Cardiac muscle cell (in vitro differentiated cells and primary cell): ENCODE results near the gene NDUFAF3. TPM values are rescaled to one million over a fixed set of nuclear protein-coding genes. Genes with fewer than 3 reads are reported as not detected.
A peak's percentile ranks its signal among the peaks of the same experiment; 100 is the strongest.

Experiments
- DNase-seq, 2 donors: peaks; one replicate each; pipeline versions ENCODE4 v3.0.0 to v3.0.0-alpha.2; 2010 to 2017; ENCODE audit warnings: low read depth in 1 of 2, low spot score in 1 of 2
- H3K27ac ChIP-seq: fragments of 200-600 bp; sonication (generic); 2 replicates; pipeline ENCODE4 v1.5.1; 2016
- H3K27me3 ChIP-seq: fragments of 200-600 bp; sonication (generic); 2 replicates; pipeline ENCODE4 v1.6.0; 2016; ENCODE audit warnings: control low read depth
- H3K36me3 ChIP-seq: fragments of 200-600 bp; sonication (generic); 2 replicates; pipeline ENCODE4 v1.5.1; 2016; ENCODE audit warnings: control low read depth
- H3K4me1 ChIP-seq: fragments of 200-600 bp; sonication (generic); 2 replicates; pipeline ENCODE4 v1.8.1; 2017; ENCODE audit warnings: low read depth, mild to moderate bottlenecking, mixed run types
- H3K4me3 ChIP-seq: fragments of 200-600 bp; sonication (generic); 2 replicates; pipeline ENCODE4 v1.5.1; 2016; ENCODE audit warnings: mild to moderate bottlenecking
- H3K9me3 ChIP-seq: fragments of 200-600 bp; sonication (generic); 2 replicates; pipeline ENCODE4 v1.5.1; 2017; ENCODE audit warnings: low read depth, mild to moderate bottlenecking, control low read depth
- CTCF ChIP-seq: IDR thresholded peaks from 2 replicates; pipeline ENCODE4 v1.5.1; 2012; ENCODE audit warnings: low read depth, mild to moderate bottlenecking, low read length
- polyA plus RNA-seq: library from polyadenylated mRNA; unstranded; fragments of >200 nt; fragmentation: Nextera tagmentation; extraction: Ambion mirVana; gene quantifications from 2 replicates; pipeline ENCODE4 v1.2.1, GENCODE V29; 2016
- total RNA-seq: library from RNA; depleted of rRNA; stranded (reverse); fragments of >200 nt; gene quantifications from 2 replicates; pipeline ENCODE4 v1.2.3, GENCODE V29; 2016

The NDUFAF3 gene
- total and polyA plus RNA-seq, 2 experiments from 2014 or later, result 217 to 280 TPM

DNA sequence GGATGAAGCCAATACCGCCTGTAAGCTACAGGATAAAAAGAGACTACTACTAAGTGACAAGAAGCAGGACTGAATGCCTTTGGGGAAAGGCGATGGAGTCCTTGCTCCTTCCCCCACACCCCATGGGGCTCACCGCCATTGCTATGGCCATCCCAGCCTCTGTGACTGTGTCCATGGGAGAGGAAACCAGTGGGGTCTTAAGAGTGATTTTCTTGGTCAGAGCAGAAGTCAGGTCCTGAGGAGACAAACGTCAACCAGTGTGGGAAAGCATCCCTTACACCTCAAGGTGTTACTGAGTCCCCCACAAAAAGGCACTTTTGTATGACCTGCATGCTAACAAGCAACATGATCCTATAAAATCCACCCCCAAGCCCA lies 6.4 kb downstream of the NDUFAF3 start:
- H3K4me3 ChIP-seq, result peak overlapping the region; percentile 54
- H3K27ac ChIP-seq, result peak overlapping the region; percentile 73
- no peaks in the 10 kb centered on the region for H3K27me3 ChIP-seq
- H3K9me3 ChIP-seq, result no peaks in the 10 kb centered on the region
- no peak for TF ChIP-seq CTCF
- H3K4me1 ChIP-seq, result no peaks in the 10 kb centered on the region
- peaks cover 50% of the 10 kb centered on the region for H3K36me3 ChIP-seq
- no peak for DNase-seq

GRCh38 chr3:49028673-49029562 lies 7.0 kb downstream of the NDUFAF3 start, which contains the start of gene IMPDH2:
Gene IMPDH2 (minus strand): TSS chr3:49029398. CDS start chr3:49029350, 48 bp downstream.
- H3K4me3 ChIP-seq, result peak within 1 kb of the TSS; percentile 54
- H3K9me3 ChIP-seq, result no peaks in the 10 kb centered on the region
- H3K36me3 ChIP-seq, result peaks cover 51% of the 10 kb centered on the region
- H3K4me1 ChIP-seq, result no peaks in the 10 kb centered on the region
- no peak for TF ChIP-seq CTCF
- H3K27ac ChIP-seq, result peak within 1 kb of the TSS; percentile 73
- no peaks in the 10 kb centered on the region for H3K27me3 ChIP-seq
- peak; percentile 94 to 96 for DNase-seq

DNA sequence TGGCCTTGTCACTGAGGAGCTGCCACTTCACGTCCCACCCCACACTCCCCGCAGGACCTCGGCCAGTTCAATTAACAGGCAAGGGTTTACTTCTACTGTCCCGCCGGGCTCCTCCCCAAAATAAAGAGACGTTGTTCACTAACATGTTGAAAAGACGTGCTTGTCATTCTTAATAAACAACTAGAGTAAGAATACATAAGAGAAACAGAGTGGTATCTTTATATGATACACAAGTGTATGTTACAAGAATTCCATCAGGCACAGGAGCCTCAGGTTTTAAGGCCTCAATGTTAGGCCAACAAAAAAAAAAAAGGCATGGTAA lies 7.6 kb downstream of the NDUFAF3 start:
- Histone ChIP-seq H3K27ac (peak overlapping the region; percentile 73), H3K9me3 (no peaks in the 10 kb centered on the region), H3K36me3 (peaks cover 47% of the 10 kb centered on the region), H3K4me1 (no peaks in the 10 kb centered on the region), H3K27me3 (no peaks in the 10 kb centered on the region), H3K4me3 (no peak overlapping the region)
- no peak for DNase-seq
- TF ChIP-seq CTCF, result no peak

DNA sequence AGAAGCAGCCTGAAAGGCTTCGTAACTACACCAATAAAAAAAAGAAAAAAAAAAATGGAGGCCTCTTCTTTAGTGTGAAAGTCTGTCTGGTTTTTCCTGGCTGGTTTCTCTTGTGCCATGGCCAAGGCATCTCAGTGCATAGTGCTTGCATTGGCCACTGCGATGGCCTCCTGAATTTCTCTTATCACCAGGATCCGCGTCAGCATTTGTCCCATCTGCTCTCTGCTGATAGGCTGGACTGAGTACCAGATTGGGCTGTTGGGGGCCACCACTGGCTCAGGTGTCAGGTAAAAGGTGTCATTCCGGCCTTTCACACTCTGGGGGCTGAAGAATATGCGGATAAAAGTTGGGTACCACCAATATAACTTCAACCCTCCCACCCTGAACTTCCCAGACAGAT lies 8.4 kb downstream of the NDUFAF3 start:
- H3K27ac ChIP-seq, result no peak overlapping the region
- DNase-seq, result no peak
- peaks cover 45% of the 10 kb centered on the region for H3K36me3 ChIP-seq

GRCh38 chr3:49032646-49033304 lies 10.9 kb downstream of the NDUFAF3 start:
- DNase-seq, result peak in 1 of 2 donors; percentile 56
- Histone ChIP-seq H3K4me3 (no peak overlapping the region), H3K27ac (peak overlapping the region; percentile 43), H3K4me1 (no peaks in the 10 kb centered on the region), H3K36me3 (peaks cover 41% of the 10 kb centered on the region), H3K27me3 (no peaks in the 10 kb centered on the region), H3K9me3 (no peaks in the 10 kb centered on the region)
- TF ChIP-seq CTCF, result no peak

More for the DNA sequence above, 8.4 kb downstream of the NDUFAF3 start:
- TF ChIP-seq CTCF, result no peak
- Histone ChIP-seq H3K27me3 (no peaks in the 10 kb centered on the region), H3K4me1 (no peaks in the 10 kb centered on the region), H3K9me3 (no peaks in the 10 kb centered on the region), H3K4me3 (no peak overlapping the region)
